GM12874 (cell line): ENCODE data around the gene LMO7.

Experiments used
- TF ChIP-seq, protein P1 (sequence below): IDR thresholded peaks from 2 replicates; pipeline ENCODE4 v1.5.1; 2011; ENCODE audit warnings: low read depth, mild to moderate bottlenecking, control low read depth, low read length, moderate library complexity; ENCODE audit not compliant: insufficient read depth

Gene LMO7

DNA sequence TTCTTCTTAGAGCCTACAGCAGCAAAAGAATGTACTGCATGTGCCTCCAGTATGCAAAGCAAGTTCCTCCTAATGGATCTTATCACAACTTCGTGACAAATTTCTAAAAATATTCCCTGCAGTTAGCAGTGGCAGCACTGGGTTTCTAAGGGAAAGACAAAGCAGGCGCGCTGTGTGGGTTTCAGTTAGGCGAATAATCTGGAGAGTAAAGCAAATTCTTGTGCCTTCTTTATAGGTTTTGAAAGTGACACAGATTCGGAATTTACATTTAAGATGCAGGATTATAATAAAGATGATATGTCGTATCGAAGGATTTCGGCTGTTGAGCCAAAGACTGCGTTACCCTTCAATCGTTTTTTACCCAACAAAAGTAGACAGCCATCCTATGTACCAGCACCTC lies 167.9 kb downstream of the LMO7 start:
- TF ChIP-seq, protein P1, sequence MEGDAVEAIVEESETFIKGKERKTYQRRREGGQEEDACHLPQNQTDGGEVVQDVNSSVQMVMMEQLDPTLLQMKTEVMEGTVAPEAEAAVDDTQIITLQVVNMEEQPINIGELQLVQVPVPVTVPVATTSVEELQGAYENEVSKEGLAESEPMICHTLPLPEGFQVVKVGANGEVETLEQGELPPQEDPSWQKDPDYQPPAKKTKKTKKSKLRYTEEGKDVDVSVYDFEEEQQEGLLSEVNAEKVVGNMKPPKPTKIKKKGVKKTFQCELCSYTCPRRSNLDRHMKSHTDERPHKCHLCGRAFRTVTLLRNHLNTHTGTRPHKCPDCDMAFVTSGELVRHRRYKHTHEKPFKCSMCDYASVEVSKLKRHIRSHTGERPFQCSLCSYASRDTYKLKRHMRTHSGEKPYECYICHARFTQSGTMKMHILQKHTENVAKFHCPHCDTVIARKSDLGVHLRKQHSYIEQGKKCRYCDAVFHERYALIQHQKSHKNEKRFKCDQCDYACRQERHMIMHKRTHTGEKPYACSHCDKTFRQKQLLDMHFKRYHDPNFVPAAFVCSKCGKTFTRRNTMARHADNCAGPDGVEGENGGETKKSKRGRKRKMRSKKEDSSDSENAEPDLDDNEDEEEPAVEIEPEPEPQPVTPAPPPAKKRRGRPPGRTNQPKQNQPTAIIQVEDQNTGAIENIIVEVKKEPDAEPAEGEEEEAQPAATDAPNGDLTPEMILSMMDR: no peak

DNA sequence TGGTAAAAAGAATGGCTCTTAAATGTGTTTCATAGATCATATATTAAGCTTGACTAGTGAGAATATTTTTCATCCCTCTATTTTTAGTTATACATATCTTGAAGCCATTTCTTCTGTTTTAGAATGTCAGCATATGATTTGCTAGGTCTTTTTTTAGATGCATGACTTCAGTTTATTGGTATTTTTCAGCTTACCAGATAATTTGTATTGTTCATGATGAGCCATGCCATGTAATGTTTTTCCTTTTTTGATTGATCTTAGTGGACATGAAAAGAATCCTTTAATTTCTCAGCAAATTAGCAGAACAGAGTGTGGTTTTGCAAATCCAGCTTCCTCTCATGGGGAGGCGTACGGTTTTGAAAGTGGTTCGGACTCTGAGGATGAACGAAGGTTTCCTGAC lies 168.5 kb downstream of the LMO7 start:
- TF ChIP-seq, protein P1: no peak

DNA sequence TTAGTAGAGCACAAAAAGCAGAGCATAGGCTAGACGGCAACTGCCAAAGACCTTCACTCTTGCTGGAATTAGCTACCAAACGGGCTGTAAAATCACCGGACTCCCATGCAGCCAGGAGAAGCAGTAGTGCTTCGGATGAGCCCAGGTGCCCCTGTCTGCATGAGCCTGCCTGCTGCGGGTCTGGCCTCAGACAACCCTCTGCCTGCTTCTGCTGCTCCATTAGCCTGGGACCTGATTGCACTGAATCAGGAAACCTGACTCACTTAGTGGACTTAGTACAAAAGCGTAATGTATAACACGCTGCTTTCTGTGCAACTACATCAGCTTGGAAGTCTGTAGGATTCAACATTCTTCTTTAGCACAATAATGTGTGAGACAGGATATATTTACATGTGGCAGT lies 170.0 kb downstream of the LMO7 start:
- TF ChIP-seq, protein P1: no peak

DNA sequence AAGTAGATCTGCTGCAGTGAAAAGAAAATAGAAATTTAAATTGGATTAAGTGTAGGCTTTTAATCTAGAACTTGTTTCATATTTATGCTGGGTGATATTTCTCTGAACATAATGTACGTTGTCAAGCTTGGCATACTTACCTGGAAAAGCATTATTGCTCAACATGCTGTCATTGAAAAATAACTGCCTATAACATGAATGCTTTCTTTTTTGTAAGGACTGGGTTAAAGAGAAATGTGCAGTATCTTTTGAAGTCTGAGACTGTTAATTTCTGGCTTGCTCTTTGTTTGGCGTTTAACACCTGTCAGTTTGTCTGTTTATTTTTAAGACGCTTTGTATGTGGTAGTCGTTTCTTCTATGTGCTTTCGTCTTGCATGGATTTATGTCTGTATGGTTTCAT lies 175.2 kb downstream of the LMO7 start:
- TF ChIP-seq, protein P1: no peak

DNA sequence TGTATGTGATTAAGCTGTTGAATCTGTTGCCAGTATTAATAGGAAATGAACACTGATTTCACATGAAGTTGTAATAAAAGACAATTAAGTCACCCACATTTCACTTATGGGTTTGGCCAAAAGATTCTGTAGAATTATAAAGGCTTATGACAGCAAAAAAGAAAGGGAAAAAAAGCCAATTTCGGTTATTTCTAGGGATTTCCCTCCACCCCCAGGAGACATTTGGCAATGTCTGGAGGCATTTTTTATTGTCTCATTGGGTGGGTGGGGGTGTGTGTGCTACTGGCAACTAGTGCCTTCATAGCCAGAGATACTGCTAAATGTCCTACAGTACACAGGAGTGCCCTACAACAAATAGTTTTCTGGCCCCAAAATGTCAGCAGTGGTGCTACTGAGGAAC lies 175.7 kb downstream of the LMO7 start:
- TF ChIP-seq, protein P1: no peak

DNA sequence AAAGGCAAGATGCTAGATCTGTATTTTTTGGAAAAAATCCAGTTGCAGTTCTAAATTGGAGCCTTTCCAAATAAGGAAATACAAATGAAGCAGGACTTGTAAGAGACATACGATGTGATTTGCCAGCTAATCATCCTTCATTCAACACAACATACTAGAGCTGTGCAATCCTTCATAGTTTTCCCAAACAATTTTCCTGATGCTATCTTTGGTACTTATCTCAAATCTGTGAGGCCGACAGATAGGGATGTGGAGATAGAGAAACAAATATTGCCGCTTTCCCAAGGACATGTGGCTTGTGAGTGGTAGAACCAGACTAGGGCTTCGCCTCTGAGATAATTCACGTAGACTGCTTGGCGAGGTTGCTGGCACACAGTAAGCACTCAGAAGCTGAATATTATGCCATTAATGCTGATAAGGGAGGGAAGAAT lies 176.6 kb downstream of the LMO7 start:
- TF ChIP-seq, protein P1: no peak

DNA sequence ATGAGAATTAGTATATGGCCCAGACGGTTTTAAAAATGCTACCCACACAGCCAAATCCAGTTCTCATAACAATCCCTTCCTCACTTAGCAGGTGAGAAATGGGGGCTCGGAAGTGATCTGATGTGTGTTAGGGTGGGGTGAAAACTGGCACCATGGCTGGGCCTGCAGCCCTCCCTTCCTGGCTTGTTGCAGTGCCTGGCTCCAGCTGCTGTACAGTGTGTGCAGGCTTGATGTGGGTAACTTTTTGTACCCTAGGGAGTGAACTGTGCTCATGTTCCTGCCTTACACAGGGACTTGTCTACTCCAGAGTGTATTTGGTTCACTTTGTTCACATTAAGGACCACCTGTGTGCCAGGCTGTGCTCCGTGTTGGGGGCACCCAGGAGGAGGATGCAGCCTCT lies 177.2 kb downstream of the LMO7 start:
- TF ChIP-seq, protein P1: no peak
